GM06990 (cell line): Measurements from ENCODE around the gene HS3ST4.

Source experiments
- DNase-seq: peaks from one replicate; pipeline ENCODE4 v3.0.0-alpha.2; 2011; ENCODE audit not compliant: insufficient read length; ENCODE audit errors: extremely low read depth
- H3K27me3 ChIP-seq: replicated peaks from 2 replicates; pipeline ENCODE4 v1.6.0; 2011; ENCODE audit warnings: low read length; ENCODE audit not compliant: control insufficient read depth, insufficient read depth
- H3K36me3 ChIP-seq: 2 replicates; pipeline ENCODE4 v1.5.1; 2011; ENCODE audit warnings: low read length; ENCODE audit not compliant: control insufficient read depth, insufficient read depth
- H3K4me3 ChIP-seq: replicated peaks from 2 replicates; pipeline ENCODE4 v1.5.1; 2011; ENCODE audit warnings: low read depth, mild to moderate bottlenecking, control low read depth, low read length
- CTCF ChIP-seq: IDR thresholded peaks from 2 replicates; pipeline ENCODE4 v1.5.1; 2011; ENCODE audit warnings: low read length, control low read depth, mild to moderate bottlenecking, inconsistent platforms; ENCODE audit not compliant: insufficient read depth, poor library complexity, severe bottlenecking

The HS3ST4 gene

GRCh38 chr16:25730396-25730795 is 38.6 kb downstream of the HS3ST4 start:
- Histone ChIP-seq H3K36me3 (no peaks in the 10 kb centered on the region), H3K27me3 (no peaks in the 10 kb centered on the region), H3K4me3 (no peak overlapping the region)
- no peak for TF ChIP-seq CTCF
- no peak for DNase-seq

GRCh38 chr16:25734430-25735385 is 42.9 kb downstream of the HS3ST4 start:
- Histone ChIP-seq H3K27me3 (no peaks in the 10 kb centered on the region), H3K4me3 (no peak overlapping the region), H3K36me3 (no peaks in the 10 kb centered on the region)
- DNase-seq: no peak
- TF ChIP-seq CTCF: no peak

- DNase-seq: no peak
- no peaks in the 10 kb centered on the region for H3K27me3 ChIP-seq
- TF ChIP-seq CTCF: no peak
- H3K36me3 ChIP-seq: no peaks in the 10 kb centered on the region
- no peak overlapping the region for H3K4me3 ChIP-seq
These were observed 43.9 kb downstream of the HS3ST4 start for GRCh38 chr16:25735645-25736044.

DNA sequence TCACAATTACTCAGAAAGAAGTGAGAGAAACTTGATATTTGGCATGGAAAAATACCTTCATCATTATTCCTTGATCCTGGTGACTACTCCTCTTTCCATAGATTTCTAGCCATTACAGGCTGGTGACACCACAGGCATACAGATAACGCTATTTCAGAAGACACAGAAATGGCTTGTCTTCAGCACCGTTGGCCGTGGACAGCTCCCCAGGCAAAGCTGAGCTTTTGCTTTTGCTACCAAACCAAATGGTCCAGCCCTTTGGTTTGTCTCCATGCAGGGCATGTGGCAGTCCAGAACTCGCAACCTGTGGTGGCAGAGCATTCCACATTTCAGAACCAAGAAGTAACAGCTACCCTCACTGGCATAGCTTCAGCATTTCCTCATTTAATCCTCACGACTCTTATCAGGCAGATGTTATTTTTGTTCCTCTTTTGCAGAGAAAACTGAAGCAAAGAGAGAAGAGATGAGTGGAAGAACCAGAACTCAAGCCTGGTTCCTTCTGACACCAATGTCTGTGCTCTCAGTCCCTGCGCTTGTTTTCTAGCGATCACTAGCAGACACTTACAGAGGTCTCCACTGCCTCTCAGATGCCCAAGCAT is 55.5 kb downstream of the HS3ST4 start:
- no peak for TF ChIP-seq CTCF
- DNase-seq: no peak
- no peaks in the 10 kb centered on the region for H3K27me3 ChIP-seq
- H3K36me3 ChIP-seq: no peaks in the 10 kb centered on the region
- no peak overlapping the region for H3K4me3 ChIP-seq

DNA sequence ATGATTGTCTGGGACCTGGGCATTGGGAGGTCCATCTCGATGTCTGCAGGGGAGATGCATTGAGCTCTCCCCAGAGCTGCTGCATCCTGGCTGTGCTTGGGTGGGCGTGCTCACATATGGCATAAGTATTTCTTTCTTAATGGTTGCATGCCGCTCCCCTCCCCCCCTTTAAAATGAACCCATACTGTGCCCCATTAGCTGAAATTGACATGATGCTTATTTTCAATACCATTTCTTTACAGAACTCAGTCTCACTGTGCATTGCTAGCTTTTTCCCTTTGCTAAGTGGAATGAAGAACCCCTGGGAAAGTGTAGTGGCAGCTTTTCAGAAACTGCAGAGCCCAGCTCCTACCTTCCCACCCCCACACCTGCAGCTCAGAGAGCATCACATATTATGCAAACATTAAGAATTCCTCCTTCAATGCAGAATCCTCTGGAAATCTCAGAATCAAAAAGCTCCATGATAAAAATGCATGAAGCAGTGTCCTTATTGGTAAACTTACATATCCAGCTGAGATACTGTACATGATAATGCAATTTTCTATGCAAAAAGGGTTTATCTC is 56.4 kb downstream of the HS3ST4 start:
- Histone ChIP-seq H3K36me3 (no peaks in the 10 kb centered on the region), H3K27me3 (no peaks in the 10 kb centered on the region), H3K4me3 (no peak overlapping the region)
- no peak for TF ChIP-seq CTCF
- no peak for DNase-seq
